CD4-positive, CD25-positive, alpha-beta regulatory T cell (primary cell): ENCODE measurements around the gene CCM2L. TPM values are rescaled to one million over a fixed set of nuclear protein-coding genes. Genes with fewer than 3 reads are reported as not detected.

ENCODE experiments used
- ATAC-seq, 2 donors: fragments of 150-1000 bp; cut with Tn5 transposase; one replicate each; pipeline ENCODE4 v1.10.0; 2021; ENCODE audit warnings: low read depth in 2 of 2, moderate number of reproducible peaks in 2 of 2, moderate library complexity in 1 of 2
- DNase-seq, 3 donors: peaks; one replicate each; pipeline versions ENCODE4 v3.0.0 to v3.0.0-alpha.2; 2012 to 2022; ENCODE audit warnings: mixed read lengths in 1 of 3
- H3K27ac ChIP-seq: one replicate; pipeline ENCODE4 v1.7.0; 2013; ENCODE audit warnings: mild to moderate bottlenecking, low read length; ENCODE audit not compliant: insufficient read depth, poor library complexity, severe bottlenecking
- H3K27me3 ChIP-seq: one replicate; pipeline ENCODE4 v1.7.0; 2013; ENCODE audit warnings: low read length; ENCODE audit not compliant: control insufficient read depth, insufficient read depth
- H3K36me3 ChIP-seq: one replicate; pipeline ENCODE4 v1.7.0; 2013; ENCODE audit warnings: mild to moderate bottlenecking, low read length, moderate library complexity; ENCODE audit not compliant: control insufficient read depth, insufficient read depth
- H3K4me1 ChIP-seq: 2 replicates; pipeline ENCODE4 v1.7.0; 2013; ENCODE audit warnings: mild to moderate bottlenecking, low read length; ENCODE audit not compliant: insufficient read depth, control insufficient read depth, poor library complexity, severe bottlenecking
- H3K4me3 ChIP-seq: one replicate; pipeline ENCODE4 v1.7.0; 2013; ENCODE audit warnings: low read depth, mild to moderate bottlenecking, low read length, moderate library complexity
- H3K9me3 ChIP-seq, 2 experiments: 1 replicate in 1 of 2; 2 replicates in 1 of 2; pipeline ENCODE4 v1.7.0; 2013; ENCODE audit warnings: low read length in 2 of 2, mild to moderate bottlenecking in 1 of 2, moderate library complexity in 1 of 2; ENCODE audit not compliant: control insufficient read depth in 2 of 2
- H3K27ac Mint-ChIP-seq, 3 donors: one replicate each; pipeline ENCODE4 v1.8.0; 2020 to 2022; ENCODE audit warnings: mild to moderate bottlenecking in 3 of 3, mixed read lengths in 3 of 3, moderate library complexity in 2 of 3
- H3K27me3 Mint-ChIP-seq: one replicate; pipeline ENCODE4 v1.8.0; 2022; ENCODE audit warnings: mild to moderate bottlenecking, mixed read lengths
- H3K36me3 Mint-ChIP-seq: one replicate; pipeline ENCODE4 v1.8.0; 2020; ENCODE audit warnings: mixed read lengths
- H3K4me1 Mint-ChIP-seq, 4 donors: one replicate each; pipeline ENCODE4 v1.8.0; 2020 to 2022; ENCODE audit warnings: mixed read lengths in 4 of 4, mild to moderate bottlenecking in 1 of 4
- H3K4me3 Mint-ChIP-seq, 4 donors: one replicate each; pipeline ENCODE4 v1.8.0; 2020 to 2022; ENCODE audit warnings: mild to moderate bottlenecking in 4 of 4, mixed read lengths in 4 of 4, moderate library complexity in 3 of 4
- H3K9me3 Mint-ChIP-seq, 7 donors: one replicate each; pipeline ENCODE4 v1.8.0; 2020 to 2022; ENCODE audit warnings: mixed read lengths in 7 of 7, mild to moderate bottlenecking in 3 of 7, moderate library complexity in 2 of 7
- polyA plus RNA-seq, 4 donors: library from polyadenylated mRNA; unstranded; fragments of 300-500 nt; fragmentation: Illumina TruSeq; gene quantifications; one replicate each; pipeline ENCODE4 v1.2.3, GENCODE V29; 2021
- total RNA-seq: library from RNA; stranded (reverse); gene quantifications from one replicate; pipeline ENCODE4 v1.2.3, GENCODE V29; 2022

The CCM2L gene
- total and polyA plus RNA-seq, 5 donors from 2014 or later = not detected

DNA sequence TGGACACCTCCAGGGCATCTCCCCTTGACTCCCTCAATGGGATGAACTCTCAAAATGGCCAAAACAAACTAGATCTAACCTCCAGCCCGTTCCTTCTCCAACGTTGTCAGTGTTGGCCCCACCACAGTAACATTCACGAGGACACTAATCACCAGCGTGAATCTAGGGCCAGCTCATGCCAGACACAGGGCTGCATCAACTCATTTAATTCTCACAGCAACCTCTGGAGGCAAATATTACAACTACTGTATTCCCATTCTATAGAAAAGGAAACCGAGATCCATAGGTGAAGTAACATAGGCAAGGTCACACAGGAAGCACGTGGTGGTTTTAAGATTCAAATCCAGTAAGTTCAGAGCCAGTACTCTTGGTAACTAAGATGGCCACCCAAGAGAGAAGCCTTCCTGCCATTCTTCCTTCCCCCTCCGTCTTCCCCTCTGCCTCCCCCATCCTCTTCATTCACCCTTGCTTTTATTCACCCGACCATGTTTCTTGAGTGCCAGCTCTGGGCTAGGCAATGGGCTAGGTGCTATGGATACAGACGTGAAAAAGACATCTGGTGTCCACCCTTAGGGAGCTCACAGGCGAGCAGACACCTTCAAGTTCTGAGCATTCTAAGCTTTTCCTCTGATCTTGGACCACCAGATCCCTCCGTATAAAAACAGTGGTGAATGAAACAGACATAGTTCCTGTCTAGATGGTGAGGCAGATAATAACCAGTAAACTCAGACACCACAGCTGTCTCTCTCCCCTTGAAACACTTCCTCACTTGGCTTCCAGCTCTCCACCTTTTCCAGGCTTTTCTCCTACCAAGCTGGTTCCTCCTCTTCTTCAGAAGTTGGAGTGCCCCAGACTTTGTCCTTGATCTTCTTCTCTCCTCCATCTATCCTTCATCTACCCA, 9.6 kb downstream of the CCM2L start:
- Mint-ChIP-seq H3K9me3 (peaks cover 0 to 6% (median 0%) of the 10 kb centered on the region in 7 donors), H3K27me3 (peaks cover 80% of the 10 kb centered on the region), H3K27ac (peak overlapping the region in 1 of 3 donors; percentile 24), H3K4me1 (peaks cover 0 to 23% (median 13%) of the 10 kb centered on the region in 4 donors), H3K4me3 (peak overlapping the region; percentile 87 to 88 (median 87)), H3K36me3 (peaks cover 3% of the 10 kb centered on the region)
- H3K27ac ChIP-seq = no peak overlapping the region
- ATAC-seq (no peak), DNase-seq (no peak)
- peaks cover 36% of the 10 kb centered on the region for H3K27me3 ChIP-seq
- H3K4me3 ChIP-seq = no peak overlapping the region
- H3K4me1 ChIP-seq = peaks cover 13% of the 10 kb centered on the region
- no peaks in the 10 kb centered on the region for H3K36me3 ChIP-seq
- no peaks in the 10 kb centered on the region for H3K9me3 ChIP-seq

DNA sequence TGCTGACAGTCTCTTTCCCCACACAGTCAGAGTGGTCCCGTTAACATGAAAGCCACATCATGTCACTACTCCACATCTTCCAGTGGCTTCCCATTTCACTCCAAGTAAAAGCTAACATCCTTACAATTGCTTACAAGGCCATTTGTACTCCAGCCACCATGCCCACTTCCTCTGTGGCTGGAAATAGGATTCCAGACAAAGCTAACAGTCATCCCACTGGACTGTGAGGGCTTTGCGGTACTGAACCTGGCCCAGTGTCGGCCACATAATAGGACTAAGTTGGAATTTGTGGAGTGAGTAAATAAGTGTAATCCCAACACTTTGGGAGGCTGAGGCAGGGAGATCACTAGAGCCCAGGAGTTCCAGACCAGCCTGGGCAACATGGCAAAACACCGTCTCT, 10.9 kb downstream of the CCM2L start:
- Mint-ChIP-seq H3K4me1 (peaks cover 0 to 23% (median 13%) of the 10 kb centered on the region in 4 donors), H3K27me3 (peaks cover 76% of the 10 kb centered on the region), H3K4me3 (peak overlapping the region in 2 of 4 donors; percentile 2 to 21), H3K36me3 (peaks cover 3% of the 10 kb centered on the region), H3K27ac (no peak overlapping the region), H3K9me3 (peaks cover 0 to 6% (median 0%) of the 10 kb centered on the region in 7 donors)
- peaks cover 13% of the 10 kb centered on the region for H3K4me1 ChIP-seq
- H3K27ac ChIP-seq = no peak overlapping the region
- ATAC-seq = no peak
- H3K4me3 ChIP-seq = no peak overlapping the region
- H3K36me3 ChIP-seq = no peaks in the 10 kb centered on the region
- H3K27me3 ChIP-seq = peaks cover 31% of the 10 kb centered on the region
- no peak for DNase-seq
- H3K9me3 ChIP-seq = no peaks in the 10 kb centered on the region

DNA sequence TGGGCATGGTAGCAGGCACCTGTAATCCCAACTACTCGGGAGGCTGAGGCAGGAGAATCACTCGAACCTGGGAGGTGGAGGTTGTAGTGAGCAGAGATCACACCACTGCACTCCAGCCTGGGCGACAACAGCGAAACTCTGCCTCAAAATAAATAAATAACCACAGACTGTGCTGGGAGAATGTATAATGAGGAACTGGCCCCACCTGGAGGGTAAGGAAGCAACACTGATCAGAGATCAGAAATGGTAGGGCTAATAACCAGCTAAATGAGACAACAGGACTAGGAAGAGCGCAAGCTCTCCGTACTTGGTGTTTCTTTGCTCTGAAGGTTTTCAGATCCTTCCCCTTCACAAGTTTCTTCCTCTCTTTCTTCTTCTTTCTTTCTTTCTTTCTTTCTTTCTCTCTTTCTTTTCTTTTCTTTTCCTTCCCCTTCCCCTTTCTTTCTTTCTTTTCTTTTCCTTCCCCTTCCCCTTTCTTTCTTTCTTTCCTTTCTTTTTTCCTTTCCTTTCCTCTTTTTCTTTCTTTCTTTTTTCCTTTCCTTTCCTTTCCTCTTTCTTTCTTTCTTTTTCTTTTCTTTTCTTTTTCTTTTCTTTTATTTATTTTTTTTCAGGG, 14.6 kb downstream of the CCM2L start:
- Mint-ChIP-seq H3K36me3 (no peaks in the 10 kb centered on the region), H3K4me1 (peaks cover 0 to 7% (median 1%) of the 10 kb centered on the region in 4 donors), H3K27me3 (peaks cover 56% of the 10 kb centered on the region), H3K27ac (no peak overlapping the region), H3K9me3 (peaks cover 0 to 2% (median 0%) of the 10 kb centered on the region in 7 donors), H3K4me3 (no peak overlapping the region)
- no peaks in the 10 kb centered on the region for H3K9me3 ChIP-seq
- H3K27ac ChIP-seq = no peak overlapping the region
- ATAC-seq (no peak), DNase-seq (no peak)
- H3K36me3 ChIP-seq = no peaks in the 10 kb centered on the region
- H3K4me1 ChIP-seq = no peaks in the 10 kb centered on the region
- peaks cover 17% of the 10 kb centered on the region for H3K27me3 ChIP-seq
- H3K4me3 ChIP-seq = no peak overlapping the region

DNA sequence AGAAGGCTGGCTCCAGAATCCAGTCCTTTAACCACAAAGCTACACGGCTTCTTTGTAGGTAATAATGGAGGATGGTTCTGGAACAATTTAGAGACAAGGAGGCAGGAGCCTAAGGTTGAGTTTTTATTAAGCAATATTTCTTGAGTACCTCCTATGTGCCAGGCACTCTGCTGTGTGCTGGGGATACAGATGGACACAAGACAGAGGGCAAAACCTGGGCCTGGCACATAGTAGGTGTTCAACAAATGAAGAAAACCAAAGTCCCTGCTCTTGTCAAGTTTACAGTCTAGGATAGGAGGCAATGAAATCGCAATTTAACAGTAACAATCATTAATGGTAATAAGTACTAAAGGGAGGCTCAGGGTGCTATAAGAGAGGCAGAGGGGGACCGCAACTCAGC, 17.4 kb downstream of the CCM2L start:
- Mint-ChIP-seq H3K36me3 (no peaks in the 10 kb centered on the region), H3K4me1 (no peaks in the 10 kb centered on the region), H3K9me3 (peaks cover 0 to 2% (median 0%) of the 10 kb centered on the region in 7 donors), H3K4me3 (no peak overlapping the region), H3K27ac (no peak overlapping the region), H3K27me3 (peaks cover 36% of the 10 kb centered on the region)
- DNase-seq (no peak), ATAC-seq (no peak)
- Histone ChIP-seq H3K4me1 (no peaks in the 10 kb centered on the region), H3K36me3 (no peaks in the 10 kb centered on the region), H3K9me3 (no peaks in the 10 kb centered on the region), H3K4me3 (no peak overlapping the region), H3K27me3 (peaks cover 5% of the 10 kb centered on the region), H3K27ac (no peak overlapping the region)

DNA sequence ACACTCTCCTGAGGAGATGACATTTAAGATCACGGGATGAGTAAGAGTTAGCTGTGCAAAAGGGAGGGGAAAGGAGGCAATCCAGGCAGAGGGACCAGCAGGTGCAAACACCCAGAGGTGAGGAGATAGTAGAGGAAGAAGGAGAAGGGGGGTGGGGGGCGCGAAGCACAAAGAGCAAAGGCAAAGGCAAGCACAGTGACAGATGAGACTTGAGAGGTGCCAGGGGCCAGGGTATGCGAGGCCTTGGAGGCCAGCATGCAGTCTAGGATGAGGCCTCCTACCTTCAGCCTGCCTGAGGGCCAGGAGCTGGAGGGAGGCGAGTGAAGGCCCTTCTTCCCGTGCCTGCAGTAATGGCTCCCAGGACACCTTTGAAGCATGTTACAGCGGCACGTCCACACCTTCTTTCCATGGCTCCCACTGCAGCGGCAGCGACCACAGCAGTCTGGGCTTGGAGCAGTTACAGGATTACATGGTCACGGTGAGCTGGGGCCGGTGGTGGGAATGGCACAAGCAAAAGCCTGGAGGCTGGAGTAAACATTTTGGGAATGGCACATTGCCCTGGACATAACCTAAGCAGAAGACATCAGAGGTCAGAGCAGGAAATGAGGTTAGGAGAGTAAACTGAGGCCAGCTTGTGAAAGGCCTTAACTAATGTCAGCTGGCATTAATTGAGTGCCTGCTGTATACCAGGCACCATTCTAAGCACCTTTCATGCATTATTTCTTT, 18.6 kb downstream of the CCM2L start:
- Mint-ChIP-seq H3K9me3 (peaks cover 0 to 2% (median 0%) of the 10 kb centered on the region in 7 donors), H3K27me3 (peaks cover 26% of the 10 kb centered on the region), H3K36me3 (no peaks in the 10 kb centered on the region), H3K4me1 (no peaks in the 10 kb centered on the region), H3K27ac (no peak overlapping the region), H3K4me3 (no peak overlapping the region)
- Histone ChIP-seq H3K4me3 (no peak overlapping the region), H3K36me3 (no peaks in the 10 kb centered on the region), H3K4me1 (no peaks in the 10 kb centered on the region), H3K27me3 (peaks cover 12% of the 10 kb centered on the region), H3K27ac (no peak overlapping the region), H3K9me3 (no peaks in the 10 kb centered on the region)
- DNase-seq (no peak), ATAC-seq (no peak)

DNA sequence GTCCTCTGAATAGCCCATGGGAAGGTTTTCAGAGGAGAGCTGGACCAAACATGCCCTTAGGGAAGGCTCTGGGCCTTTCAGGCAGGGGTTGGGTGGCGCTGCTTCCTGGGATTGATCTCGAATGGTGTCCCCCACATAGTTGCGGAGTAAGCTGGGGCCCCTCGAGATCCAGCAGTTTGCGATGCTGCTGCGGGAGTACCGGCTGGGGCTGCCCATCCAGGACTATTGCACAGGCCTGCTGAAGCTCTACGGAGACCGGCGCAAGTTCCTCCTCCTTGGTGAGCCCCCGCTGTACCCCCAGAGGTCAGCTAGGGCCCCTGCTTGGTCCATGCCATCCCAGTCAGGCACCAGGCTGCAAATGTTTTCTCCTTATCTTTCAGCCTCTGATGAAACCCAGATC, 19.3 kb downstream of the CCM2L start:
- H3K4me3 ChIP-seq = no peak overlapping the region
- no peaks in the 10 kb centered on the region for H3K4me1 Mint-ChIP-seq
- peaks cover 12% of the 10 kb centered on the region for H3K27me3 ChIP-seq
- H3K27ac ChIP-seq = no peak overlapping the region
- no peaks in the 10 kb centered on the region for H3K36me3 Mint-ChIP-seq
- H3K27me3 Mint-ChIP-seq = peaks cover 30% of the 10 kb centered on the region
- H3K9me3 Mint-ChIP-seq = peaks cover 0 to 2% (median 0%) of the 10 kb centered on the region in 7 donors
- H3K4me3 Mint-ChIP-seq = no peak overlapping the region
- no peak overlapping the region for H3K27ac Mint-ChIP-seq
- H3K9me3 ChIP-seq = no peaks in the 10 kb centered on the region
- no peaks in the 10 kb centered on the region for H3K36me3 ChIP-seq
- ATAC-seq = no peak
- no peaks in the 10 kb centered on the region for H3K4me1 ChIP-seq
- no peak for DNase-seq

DNA sequence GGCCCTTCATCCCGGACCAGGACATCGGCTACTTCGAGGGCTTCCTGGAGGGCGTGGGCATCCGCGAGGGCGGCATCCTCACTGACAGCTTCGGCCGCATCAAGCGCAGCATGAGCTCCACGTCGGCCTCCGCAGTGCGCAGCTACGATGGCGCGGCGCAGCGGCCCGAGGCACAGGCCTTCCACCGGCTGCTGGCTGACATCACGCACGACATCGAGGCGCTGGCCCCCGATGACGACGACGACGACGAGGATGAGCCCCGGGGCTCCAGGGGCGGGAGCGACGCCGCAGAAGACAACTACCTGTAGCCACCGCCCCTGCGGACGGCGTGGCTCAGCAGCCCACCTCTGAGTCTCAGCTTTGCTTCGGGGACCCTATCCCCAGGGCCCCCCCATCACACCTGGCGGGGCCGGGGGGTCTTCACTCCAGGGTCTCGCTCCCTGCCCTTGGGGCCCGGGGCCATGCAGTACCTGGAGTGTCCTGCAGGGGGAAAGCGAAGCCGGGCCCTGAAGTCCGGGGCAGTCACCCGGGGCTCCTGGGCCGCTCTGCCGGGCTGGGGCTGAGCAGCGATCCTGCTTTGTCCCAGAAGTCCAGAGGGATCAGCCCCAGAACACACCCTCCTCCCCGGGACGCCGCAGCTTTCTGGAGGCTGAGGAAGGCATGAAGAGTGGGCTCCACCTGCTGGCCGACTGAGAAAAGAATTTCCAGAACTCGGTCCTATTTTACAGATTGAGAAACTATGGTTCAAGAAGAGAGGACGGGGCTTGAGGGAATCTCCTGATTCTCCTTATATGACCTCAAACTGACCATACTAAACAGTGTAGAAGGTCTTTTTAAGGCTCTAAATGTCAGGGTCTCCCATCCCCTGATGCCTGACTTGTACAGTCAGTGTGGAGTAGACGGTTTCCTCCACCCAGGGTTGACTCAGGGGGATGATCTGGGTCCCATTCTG, 21.0 kb downstream of the CCM2L start:
- Mint-ChIP-seq H3K27me3 (peaks cover 24% of the 10 kb centered on the region), H3K4me1 (peaks cover 0 to 2% (median 0%) of the 10 kb centered on the region in 4 donors), H3K36me3 (no peaks in the 10 kb centered on the region), H3K4me3 (peak overlapping the region in 2 of 4 donors; percentile 52 to 55), H3K9me3 (peaks cover 0 to 2% (median 0%) of the 10 kb centered on the region in 7 donors), H3K27ac (no peak overlapping the region)
- Histone ChIP-seq H3K27me3 (peaks cover 18% of the 10 kb centered on the region), H3K4me1 (no peaks in the 10 kb centered on the region), H3K9me3 (no peaks in the 10 kb centered on the region), H3K27ac (no peak overlapping the region), H3K36me3 (no peaks in the 10 kb centered on the region), H3K4me3 (no peak overlapping the region)
- peak; percentile 34 to 57 (median 52) for DNase-seq
- peak; percentile 30 to 44 for ATAC-seq
